ENCODE measurements around the gene GTPBP2. TPM values are rescaled to one million over a fixed set of nuclear protein-coding genes. Genes with fewer than 3 reads are reported as not detected.
"Not testable (repeated sequence)": the region's sequence is repeated elsewhere in the genome, so short reads cannot be mapped to it uniquely, and the experiment has no call there.

Gene GTPBP2
- total and polyA plus RNA-seq, 2 donors, result 35.4 to 60.0 TPM

DNA sequence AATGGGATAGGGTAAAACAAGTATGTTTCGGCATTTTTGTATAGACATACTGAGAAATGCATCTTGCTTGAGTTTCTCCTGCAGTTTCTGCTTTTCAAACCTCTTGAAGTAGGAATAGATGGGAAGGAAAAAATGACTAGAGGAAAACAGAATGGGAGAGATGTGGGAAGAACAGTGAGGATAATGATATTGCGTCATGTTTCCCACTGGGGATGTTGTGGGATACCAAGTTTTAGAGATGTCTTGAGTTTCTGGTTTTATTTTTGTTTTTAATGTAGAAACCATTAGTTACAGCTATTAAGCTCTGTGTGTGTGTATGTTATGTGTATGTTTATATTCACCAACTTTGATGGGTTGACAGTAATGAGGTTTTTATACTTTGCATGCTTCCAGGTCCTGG is 28.5 kb downstream of the GTPBP2 start:
- H3K36me3 ChIP-seq (ENCODE audit: control insufficient read depth in 2 of 2, insufficient read depth in 2 of 2, low read length in 1 of 2), result peaks cover 49 to 62% of the 10 kb centered on the region in 2 donors
- 96% methylated on average over 2 of the region's 2 CpGs for WGBS
- H3K27me3 ChIP-seq (ENCODE audit: control insufficient read depth in 2 of 2, insufficient read depth in 1 of 2, low read length in 1 of 2), result no peaks in the 10 kb centered on the region
- H3K4me1 ChIP-seq (ENCODE audit: control insufficient read depth in 2 of 2, insufficient read depth in 2 of 2, low read length in 2 of 2), result no peaks in the 10 kb centered on the region
- no peak overlapping the region for H3K27ac ChIP-seq (ENCODE audit: low read depth in 1 of 2, low read length in 1 of 2)
- H3K9me3 ChIP-seq (ENCODE audit: control insufficient read depth in 2 of 2, insufficient read depth in 1 of 2, low read length in 1 of 2), result no peaks in the 10 kb centered on the region
- DNase-seq (ENCODE audit: low read depth in 6 of 9, low spot score in 9 of 9), result no peak
- no peak overlapping the region for H3K4me3 ChIP-seq (ENCODE audit: low read length in 2 of 2)

DNA sequence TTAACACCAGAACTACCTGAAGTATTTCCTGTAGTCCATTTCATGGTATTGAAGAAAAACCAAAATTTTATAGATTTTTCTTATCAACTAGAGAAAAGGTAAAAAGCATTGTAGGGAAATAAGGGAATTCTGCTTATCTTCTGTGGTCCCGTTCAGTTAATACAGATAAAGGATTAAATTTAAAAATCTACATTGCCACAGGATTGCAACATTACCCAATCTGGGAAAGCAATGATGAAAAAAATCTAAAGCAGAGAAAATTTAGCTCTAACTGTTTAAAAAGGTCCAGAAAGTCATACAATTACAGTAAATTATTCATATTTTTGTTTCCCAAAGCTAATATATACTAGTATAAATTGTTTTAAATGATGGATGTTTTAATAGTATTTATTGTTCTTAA is 35.1 kb downstream of the GTPBP2 start:
- 97% methylated on average over 1 of the region's 1 CpG for WGBS
- Histone ChIP-seq H3K4me1 (ENCODE audit: control insufficient read depth in 2 of 2, insufficient read depth in 2 of 2, low read length in 2 of 2) (no peaks in the 10 kb centered on the region), H3K36me3 (ENCODE audit: control insufficient read depth in 2 of 2, insufficient read depth in 2 of 2, low read length in 1 of 2) (peaks cover 13 to 40% of the 10 kb centered on the region in 2 donors), H3K27ac (ENCODE audit: low read depth in 1 of 2, low read length in 1 of 2) (no peak overlapping the region), H3K9me3 (ENCODE audit: control insufficient read depth in 2 of 2, insufficient read depth in 1 of 2, low read length in 1 of 2) (no peaks in the 10 kb centered on the region), H3K4me3 (ENCODE audit: low read length in 2 of 2) (no peak overlapping the region), H3K27me3 (ENCODE audit: control insufficient read depth in 2 of 2, insufficient read depth in 1 of 2, low read length in 1 of 2) (no peaks in the 10 kb centered on the region)
- no peak for DNase-seq (ENCODE audit: low read depth in 6 of 9, low spot score in 9 of 9)

DNA sequence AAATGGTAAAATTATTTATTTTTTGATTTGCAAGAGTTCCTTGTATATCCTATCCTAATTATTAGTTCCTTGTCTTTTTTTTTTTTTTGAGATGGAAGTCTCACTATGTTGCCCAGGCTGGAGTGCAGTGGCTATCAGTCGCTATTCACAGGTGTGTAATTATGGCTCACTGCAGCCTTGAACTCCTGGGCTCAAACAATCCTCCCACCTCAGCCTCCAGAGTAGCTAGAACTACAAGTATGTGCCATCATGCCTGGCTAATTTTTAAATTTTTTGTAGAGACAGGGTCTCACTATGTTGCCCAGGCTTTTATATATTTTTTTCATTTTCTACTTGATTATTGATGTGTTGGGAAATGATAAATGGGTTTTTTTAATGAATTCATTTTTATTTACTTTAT is 39.5 kb downstream of the GTPBP2 start:
- H3K36me3 ChIP-seq (ENCODE audit: control insufficient read depth in 2 of 2, insufficient read depth in 2 of 2, low read length in 1 of 2), result peaks cover 25 to 62% of the 10 kb centered on the region in 2 donors
- H3K27me3 ChIP-seq (ENCODE audit: control insufficient read depth in 2 of 2, insufficient read depth in 1 of 2, low read length in 1 of 2); H3K4me3 ChIP-seq (ENCODE audit: low read length in 2 of 2); DNase-seq (ENCODE audit: low read depth in 6 of 9, low spot score in 9 of 9); H3K27ac ChIP-seq (ENCODE audit: low read depth in 1 of 2, low read length in 1 of 2); H3K4me1 ChIP-seq (ENCODE audit: control insufficient read depth in 2 of 2, insufficient read depth in 2 of 2, low read length in 2 of 2); H3K9me3 ChIP-seq (ENCODE audit: control insufficient read depth in 2 of 2, insufficient read depth in 1 of 2, low read length in 1 of 2): not testable (repeated sequence)
- 96% methylated on average over 1 of the region's 1 CpG for WGBS

- H3K36me3 ChIP-seq (ENCODE audit: control insufficient read depth in 2 of 2, insufficient read depth in 2 of 2, low read length in 1 of 2), result peaks cover 35 to 76% of the 10 kb centered on the region in 2 donors
- H3K9me3 ChIP-seq (ENCODE audit: control insufficient read depth in 2 of 2, insufficient read depth in 1 of 2, low read length in 1 of 2), result no peaks in the 10 kb centered on the region
- no peaks in the 10 kb centered on the region for H3K4me1 ChIP-seq (ENCODE audit: control insufficient read depth in 2 of 2, insufficient read depth in 2 of 2, low read length in 2 of 2)
- H3K27ac ChIP-seq (ENCODE audit: low read depth in 1 of 2, low read length in 1 of 2), result no peak overlapping the region
- no peak for DNase-seq (ENCODE audit: low read depth in 6 of 9, low spot score in 9 of 9)
- WGBS, result over 99% methylated on average over 5 of the region's 5 CpGs
- H3K27me3 ChIP-seq (ENCODE audit: control insufficient read depth in 2 of 2, insufficient read depth in 1 of 2, low read length in 1 of 2), result no peaks in the 10 kb centered on the region
- H3K4me3 ChIP-seq (ENCODE audit: low read length in 2 of 2), result no peak overlapping the region
Measured at GRCh38 chr6:43588194-43588593, 40.9 kb downstream of the GTPBP2 start.

GRCh38 chr6:43584892-43585570 is 44.0 kb downstream of the GTPBP2 start:
- 81% methylated on average over 7 of the region's 7 CpGs for WGBS
- no peaks in the 10 kb centered on the region for H3K9me3 ChIP-seq (ENCODE audit: control insufficient read depth in 2 of 2, insufficient read depth in 1 of 2, low read length in 1 of 2)
- no peak overlapping the region for H3K27ac ChIP-seq (ENCODE audit: low read depth in 1 of 2, low read length in 1 of 2)
- peaks cover 39 to 70% of the 10 kb centered on the region in 2 donors for H3K36me3 ChIP-seq (ENCODE audit: control insufficient read depth in 2 of 2, insufficient read depth in 2 of 2, low read length in 1 of 2)
- H3K4me1 ChIP-seq (ENCODE audit: control insufficient read depth in 2 of 2, insufficient read depth in 2 of 2, low read length in 2 of 2), result no peaks in the 10 kb centered on the region
- no peak overlapping the region for H3K4me3 ChIP-seq (ENCODE audit: low read length in 2 of 2)
- no peaks in the 10 kb centered on the region for H3K27me3 ChIP-seq (ENCODE audit: control insufficient read depth in 2 of 2, insufficient read depth in 1 of 2, low read length in 1 of 2)
- DNase-seq (ENCODE audit: low read depth in 6 of 9, low spot score in 9 of 9), result no peak

GRCh38 chr6:43582911-43583310 is 46.2 kb downstream of the GTPBP2 start:
- Histone ChIP-seq H3K27me3 (ENCODE audit: control insufficient read depth in 2 of 2, insufficient read depth in 1 of 2, low read length in 1 of 2) (no peaks in the 10 kb centered on the region), H3K9me3 (ENCODE audit: control insufficient read depth in 2 of 2, insufficient read depth in 1 of 2, low read length in 1 of 2) (no peaks in the 10 kb centered on the region), H3K27ac (ENCODE audit: low read depth in 1 of 2, low read length in 1 of 2) (no peak overlapping the region), H3K4me3 (ENCODE audit: low read length in 2 of 2) (no peak overlapping the region), H3K36me3 (ENCODE audit: control insufficient read depth in 2 of 2, insufficient read depth in 2 of 2, low read length in 1 of 2) (peaks cover 34 to 62% of the 10 kb centered on the region in 2 donors), H3K4me1 (ENCODE audit: control insufficient read depth in 2 of 2, insufficient read depth in 2 of 2, low read length in 2 of 2) (peaks cover 0 to 4% of the 10 kb centered on the region in 2 donors)
- 98% methylated on average over 5 of the region's 5 CpGs for WGBS
- no peak for DNase-seq (ENCODE audit: low read depth in 6 of 9, low spot score in 9 of 9)

GRCh38 chr6:43579171-43579570 is 49.9 kb downstream of the GTPBP2 start:
- Histone ChIP-seq H3K36me3 (ENCODE audit: control insufficient read depth in 2 of 2, insufficient read depth in 2 of 2, low read length in 1 of 2) (peaks cover 13 to 27% of the 10 kb centered on the region in 2 donors), H3K27ac (ENCODE audit: low read depth in 1 of 2, low read length in 1 of 2) (no peak overlapping the region)

DNA sequence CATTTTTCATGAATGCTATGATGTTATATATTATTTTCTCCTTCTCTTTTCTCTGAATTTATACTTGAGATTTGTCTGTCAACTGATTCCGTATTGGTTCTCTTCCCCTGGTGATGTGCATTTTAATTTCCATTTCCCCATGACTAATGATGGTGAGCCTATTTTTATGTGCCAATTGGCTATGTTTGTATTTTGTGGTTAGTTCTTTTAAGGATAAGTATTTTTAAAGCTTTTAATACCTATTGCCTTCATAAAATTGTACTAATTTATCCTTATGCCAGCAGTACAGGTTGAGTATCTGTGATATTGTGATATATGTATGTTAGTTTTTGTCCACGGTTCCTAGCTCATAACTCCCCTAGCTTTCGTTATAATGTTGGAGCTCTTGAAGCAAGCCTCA is 50.3 kb downstream of the GTPBP2 start:
- no peak for DNase-seq (ENCODE audit: low read depth in 6 of 9, low spot score in 9 of 9)
- Histone ChIP-seq H3K4me1 (ENCODE audit: control insufficient read depth in 2 of 2, insufficient read depth in 2 of 2, low read length in 2 of 2) (peaks cover 15 to 16% of the 10 kb centered on the region in 2 donors), H3K4me3 (ENCODE audit: low read length in 2 of 2) (no peak overlapping the region), H3K9me3 (ENCODE audit: control insufficient read depth in 2 of 2, insufficient read depth in 1 of 2, low read length in 1 of 2) (no peaks in the 10 kb centered on the region), H3K27me3 (ENCODE audit: control insufficient read depth in 2 of 2, insufficient read depth in 1 of 2, low read length in 1 of 2) (no peaks in the 10 kb centered on the region), H3K36me3 (ENCODE audit: control insufficient read depth in 2 of 2, insufficient read depth in 2 of 2, low read length in 1 of 2) (peaks cover 10 to 23% of the 10 kb centered on the region in 2 donors), H3K27ac (ENCODE audit: low read depth in 1 of 2, low read length in 1 of 2) (no peak overlapping the region)
- 98% methylated on average over 3 of the region's 3 CpGs for WGBS

More at GRCh38 chr6:43579171-43579570, 49.9 kb downstream of the GTPBP2 start:
- WGBS, result 98% methylated on average over 2 of the region's 2 CpGs
- DNase-seq (ENCODE audit: low read depth in 6 of 9, low spot score in 9 of 9), result no peak
- no peaks in the 10 kb centered on the region for H3K9me3 ChIP-seq (ENCODE audit: control insufficient read depth in 2 of 2, insufficient read depth in 1 of 2, low read length in 1 of 2)
- H3K27me3 ChIP-seq (ENCODE audit: control insufficient read depth in 2 of 2, insufficient read depth in 1 of 2, low read length in 1 of 2), result no peaks in the 10 kb centered on the region
- no peak overlapping the region for H3K4me3 ChIP-seq (ENCODE audit: low read length in 2 of 2)
- peaks cover 15 to 16% of the 10 kb centered on the region in 2 donors for H3K4me1 ChIP-seq (ENCODE audit: control insufficient read depth in 2 of 2, insufficient read depth in 2 of 2, low read length in 2 of 2)

DNA sequence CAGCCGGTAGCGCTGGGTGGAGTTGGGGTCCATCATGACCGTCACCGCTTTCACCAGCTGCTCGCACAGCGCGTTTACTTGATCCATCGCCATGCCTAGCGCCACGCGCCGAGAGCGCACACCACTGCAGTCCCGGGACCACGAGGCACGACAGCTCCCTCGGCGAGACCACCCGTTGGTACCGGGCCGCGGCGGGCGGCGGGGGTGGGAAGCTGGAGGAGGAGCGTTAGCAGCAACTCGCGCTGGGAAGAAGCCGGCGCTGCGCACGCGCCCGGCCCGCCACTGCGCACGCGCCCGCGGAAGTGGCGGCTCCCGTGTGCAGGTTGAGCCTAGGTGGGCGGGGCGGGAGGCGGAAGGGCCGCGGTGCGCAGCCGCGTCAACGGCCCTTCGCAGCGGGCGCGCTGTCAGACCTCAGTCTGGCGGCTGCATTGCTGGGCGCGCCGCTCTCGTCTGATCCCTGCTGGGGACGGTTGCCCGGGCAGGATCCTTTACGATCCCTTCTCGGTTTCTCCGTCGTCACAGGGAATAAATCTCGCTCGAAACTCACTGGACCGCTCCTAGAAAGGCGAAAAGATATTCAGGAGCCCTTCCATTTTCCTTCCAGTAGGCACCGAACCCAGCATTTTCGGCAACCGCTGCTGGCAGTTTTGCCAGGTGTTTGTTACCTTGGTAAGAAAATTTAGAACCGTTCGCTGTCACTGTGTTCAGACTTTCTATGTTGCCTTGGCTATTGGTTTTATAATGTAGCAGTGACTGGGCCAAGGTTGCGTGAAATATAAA is 53.1 kb downstream of the GTPBP2 start, which contains the start of the genes POLH and XPO5:
Gene POLH (plus strand): TSS at position 414 of the 780 bp plus-strand sequence. CDS start 6,135 bp downstream, outside the sequence.
Gene XPO5 (minus strand): TSS at position 267 of the 780 bp plus-strand sequence. CDS start 174 bp downstream, at position 93.
- Histone ChIP-seq H3K9me3 (ENCODE audit: control insufficient read depth in 2 of 2, insufficient read depth in 1 of 2, low read length in 1 of 2) (no peaks in the 10 kb centered on the region), H3K4me1 (ENCODE audit: control insufficient read depth in 2 of 2, insufficient read depth in 2 of 2, low read length in 2 of 2) (peaks cover 15 to 16% of the 10 kb centered on the region in 2 donors), H3K4me3 (ENCODE audit: low read length in 2 of 2) (peak within 1 kb of the TSS; percentile 73 to 83), H3K36me3 (ENCODE audit: control insufficient read depth in 2 of 2, insufficient read depth in 2 of 2, low read length in 1 of 2) (peaks cover 3 to 26% of the 10 kb centered on the region in 2 donors), H3K27ac (ENCODE audit: low read depth in 1 of 2, low read length in 1 of 2) (peak within 1 kb of the TSS; percentile 86 to 87), H3K27me3 (ENCODE audit: control insufficient read depth in 2 of 2, insufficient read depth in 1 of 2, low read length in 1 of 2) (no peaks in the 10 kb centered on the region)
- peak; percentile 74 to 95 (median 86) for DNase-seq (ENCODE audit: low read depth in 6 of 9, low spot score in 9 of 9)
- under 1% methylated on average over 76 of the region's 76 CpGs for WGBS

All from thymus (tissue), 11 donors.